ENCODE data around the gene TOR1AIP2. TPM values are rescaled to one million over a fixed set of nuclear protein-coding genes. Genes with fewer than 3 reads are reported as not detected.

TOR1AIP2 gene
- polyA plus RNA-seq, 2 of the 4 experiments (the other 2 are of a cell fraction), result 17.1 to 35.0 TPM

GRCh38 chr1:179815641-179816040 is 62.0 kb downstream of the TOR1AIP2 start:
- ChIA-PET CTCF (interaction anchor here (0.6 to 16.1 kb wide), 33 partner anchors 7 to 694 kb away, joined by 3 to 644 read pairs (median 6); partner anchors contain the start of gene QSOX1), POLR2A (interaction anchor here (1.5 kb wide), 1 partner anchor 109 kb away, joined by 7 read pairs; no protein-coding TSS in a partner anchor)
- TF ChIP-seq MAZ (IDR thresholded peaks at IDR 0.05; ENCODE audit: borderline replicate concordance, low read depth, low read length) (no peak), ATOH8 (CRISPR knock-in tag; IDR thresholded peaks at IDR 0.05; ENCODE audit: low read depth) (no peak), FOXS1 (CRISPR knock-in tag; IDR thresholded peaks at IDR 0.05) (no peak), BCL3 (IDR thresholded peaks at IDR 0.05) (no peak), E2F6 (IDR thresholded peaks at IDR 0.05; ENCODE audit: borderline replicate concordance, low read depth) (no peak), SMC3 (IDR thresholded peaks at IDR 0.05) (no peak), BHLHE40 (IDR thresholded peaks at IDR 0.05; ENCODE audit: low read depth, low read length) (no peak), USF2 (IDR thresholded peaks at IDR 0.05) (no peak), TFCP2L1 (CRISPR knock-in tag; IDR thresholded peaks at IDR 0.05) (no peak), ZC3H11A (IDR thresholded peaks at IDR 0.05) (no peak), POLR2A (IDR thresholded peaks at IDR 0.05; ENCODE audit: low read length) (no peak), MYC (IDR thresholded peaks at IDR 0.05; ENCODE audit: borderline replicate concordance, low read length) (no peak), HOXB5 (CRISPR knock-in tag; IDR thresholded peaks at IDR 0.05) (no peak), POLR2AphosphoS2 (conservative IDR thresholded peaks at IDR 0.05; ENCODE audit: low read length) (no peak), HDAC2 (IDR thresholded peaks at IDR 0.05) (no peak)
- 57% methylated on average over 5 of the region's 5 CpGs for WGBS (ENCODE audit: missing lambda C conversion rate)
- H3K4me3 ChIP-seq, result peak overlapping the region; percentile 48
- ATAC-seq, result no peak
- 0 out of 3 replicates have a peak, but pooled peaks cover 3% of the 10 kb centered on the region for H3K4me1 ChIP-seq
- no peak for DNase-seq (ENCODE audit: low read depth in 1 of 2, low spot score in 1 of 2)
- H3K9me3 ChIP-seq, result no peaks in the 10 kb centered on the region
- H3K27ac ChIP-seq, result peak overlapping the region; percentile 37 to 65; a peak in 5 of 6 replicates
- H3K4me2 ChIP-seq, result peak overlapping the region; percentile 93
- no peak for FAIRE-seq

GRCh38 chr1:179814546-179814838 is 63.1 kb downstream of the TOR1AIP2 start:
- peak overlapping the region; percentile 93 for H3K4me2 ChIP-seq
- ChIA-PET CTCF (interaction anchor here (0.6 to 16.1 kb wide), 51 partner anchors 8 to 1787 kb away, joined by 3 to 644 read pairs (median 4); partner anchors contain the start of gene QSOX1), POLR2A (interaction anchor here (0.6 to 1.5 kb wide), 4 partner anchors 67 to 521 kb away, joined by 3 to 7 read pairs (median 4); partner anchors contain the start of genes SOAT1 and TOR1AIP1)
- ATAC-seq (peak; percentile 51 to 76), DNase-seq (ENCODE audit: low read depth in 1 of 2, low spot score in 1 of 2) (no peak), FAIRE-seq (no peak)
- H3K27ac ChIP-seq, result no peak overlapping the region; a peak in 1 of 6 replicates
- no peak for TF ChIP-seq ESRRA (IDR thresholded peaks at IDR 0.05; ENCODE audit: borderline replicate concordance, low read length)
- TF ChIP-seq RCOR1 (IDR thresholded peaks at IDR 0.05; ENCODE audit: low read depth, low read length), result no peak
- no peak for TF ChIP-seq FOSL2 (IDR thresholded peaks at IDR 0.05)
- TF ChIP-seq FOSL2 (CRISPR knock-in tag; IDR thresholded peaks at IDR 0.05), result no peak
- TF ChIP-seq HOXB13 (CRISPR knock-in tag; IDR thresholded peaks at IDR 0.05; ENCODE audit: low read depth), result no peak
- no peak for TF ChIP-seq ZC3H11A (IDR thresholded peaks at IDR 0.05)
- no peak for TF ChIP-seq GATA3 (IDR thresholded peaks at IDR 0.05; ENCODE audit: borderline replicate concordance)
- TF ChIP-seq EHMT2 (IDR thresholded peaks at IDR 0.05; ENCODE audit: low read depth), result no peak
- TF ChIP-seq NPAS2 (CRISPR knock-in tag; IDR thresholded peaks at IDR 0.05; ENCODE audit: borderline replicate concordance), result no peak
- TF ChIP-seq MYC (IDR thresholded peaks at IDR 0.05; ENCODE audit: borderline replicate concordance, low read length), result no peak
- no peak for TF ChIP-seq EP300 (IDR thresholded peaks at IDR 0.05)
- no peak for TF ChIP-seq E2F6 (IDR thresholded peaks at IDR 0.05; ENCODE audit: borderline replicate concordance, low read depth)
- TF ChIP-seq ELK1 (IDR thresholded peaks at IDR 0.05; ENCODE audit: low read depth, low read length), result no peak
- TF ChIP-seq MAZ (IDR thresholded peaks at IDR 0.05; ENCODE audit: borderline replicate concordance, low read depth, low read length), result no peak
- TF ChIP-seq BHLHE40 (IDR thresholded peaks at IDR 0.05; ENCODE audit: low read depth, low read length), result no peak
- no peak for TF ChIP-seq KDM5A (IDR thresholded peaks at IDR 0.05)
- no peak for TF ChIP-seq ZSCAN20 (CRISPR knock-in tag; IDR thresholded peaks at IDR 0.05)
- 1% methylated on average over 16 of the region's 16 CpGs for WGBS (ENCODE audit: missing lambda C conversion rate)
- H3K4me3 ChIP-seq, result peak overlapping the region; percentile 48
- H3K4me1 ChIP-seq, result 0 out of 3 replicates have a peak, but pooled peaks cover 3% of the 10 kb centered on the region
- no peaks in the 10 kb centered on the region for H3K9me3 ChIP-seq

Measured in A549 (cell line).